GM23338 (cell line): ENCODE data around the gene MRPS6. TPM values are rescaled to one million over a fixed set of nuclear protein-coding genes. Genes with fewer than 3 reads are reported as not detected.
A peak's percentile ranks its signal among the peaks of the same experiment; 100 is the strongest.

Experiments used
- ATAC-seq: fragments of 200-7000 bp; cut with Tn5 transposase; 3 replicates; pipeline ENCODE4 v1.9.1; 2020
- DNase-seq: peaks from one replicate; pipeline ENCODE4 v3.0.0-alpha.2; 2015; ENCODE audit warnings: low spot score
- H2AFZ ChIP-seq: fragments of 200-600 bp; sonication (generic); 2 replicates; pipeline ENCODE4 v1.8.0; 2016; ENCODE audit warnings: antibody characterized with exemption, mild to moderate bottlenecking, moderate library complexity
- H3F3A ChIP-seq: fragments of 200-600 bp; sonication (generic); replicated peaks from 2 replicates; pipeline ENCODE4 v1.8.0; 2017; ENCODE audit warnings: antibody characterized with exemption, mixed run types, low read depth
- H3K27ac ChIP-seq: fragments of 200-600 bp; sonication (generic); 2 replicates; pipeline ENCODE4 v1.6.1; 2016; ENCODE audit warnings: low read depth
- H3K27me3 ChIP-seq: fragments of 200-600 bp; sonication (generic); 2 replicates; pipeline ENCODE4 v1.8.0; 2016; ENCODE audit warnings: mild to moderate bottlenecking, mixed run types, moderate library complexity; ENCODE audit not compliant: insufficient read depth
- H3K36me3 ChIP-seq: fragments of 200-600 bp; sonication (generic); 2 replicates; pipeline ENCODE4 v1.8.0; 2016; ENCODE audit warnings: mild to moderate bottlenecking; ENCODE audit not compliant: insufficient read depth
- H3K4me1 ChIP-seq: fragments of 200-600 bp; sonication (generic); 2 replicates; pipeline ENCODE4 v1.8.0; 2016; ENCODE audit warnings: mild to moderate bottlenecking, moderate library complexity; ENCODE audit not compliant: insufficient read depth
- H3K4me2 ChIP-seq: fragments of 200-600 bp; sonication (generic); 2 replicates; pipeline ENCODE4 v1.7.1; 2017; ENCODE audit warnings: mixed run types
- H3K4me3 ChIP-seq: fragments of 200-600 bp; sonication (generic); 2 replicates; pipeline ENCODE4 v1.6.1; 2016; ENCODE audit warnings: mixed run types
- H3K79me2 ChIP-seq: fragments of 200-600 bp; sonication (generic); replicated peaks from 2 replicates; pipeline ENCODE4 v1.8.0; 2017; ENCODE audit warnings: mild to moderate bottlenecking; ENCODE audit not compliant: insufficient read depth
- H3K9me2 ChIP-seq: fragments of 200-600 bp; sonication (generic); 2 replicates; pipeline ENCODE4 v1.8.0; 2017; ENCODE audit not compliant: insufficient read depth
- H4K20me1 ChIP-seq: fragments of 200-600 bp; sonication (generic); replicated peaks from 2 replicates; pipeline ENCODE4 v1.8.0; 2017; ENCODE audit warnings: mild to moderate bottlenecking; ENCODE audit not compliant: insufficient read depth
- H3K27ac Mint-ChIP-seq: 2 replicates; pipeline ENCODE4 v1.8.0; 2020; ENCODE audit warnings: inconsistent platforms, mild to moderate bottlenecking, moderate library complexity, mixed read lengths
- H3K27me3 Mint-ChIP-seq: 3 replicates; pipeline ENCODE4 v1.8.0; 2022; ENCODE audit warnings: low read depth, mild to moderate bottlenecking, moderate library complexity, mixed read lengths, inconsistent platforms; ENCODE audit not compliant: insufficient read depth, poor library complexity
- H3K36me3 Mint-ChIP-seq: 3 replicates; pipeline ENCODE4 v1.8.0; 2021; ENCODE audit warnings: low read depth, mild to moderate bottlenecking, inconsistent platforms, moderate library complexity, mixed read lengths
- H3K4me1 Mint-ChIP-seq: 3 replicates; pipeline ENCODE4 v1.8.0; 2020; ENCODE audit warnings: mild to moderate bottlenecking, inconsistent platforms, mixed read lengths
- H3K4me3 Mint-ChIP-seq: 3 replicates; pipeline ENCODE4 v1.8.0; 2021; ENCODE audit warnings: moderate library complexity, mild to moderate bottlenecking, inconsistent platforms, mixed read lengths
- H3K9me3 Mint-ChIP-seq: 3 replicates; pipeline ENCODE4 v1.8.0; 2020; ENCODE audit warnings: moderate library complexity, mild to moderate bottlenecking, inconsistent platforms, mixed read lengths
- CREB1 ChIP-seq: fragments of 250-450 bp; sonication (Bioruptor Pico); IDR thresholded peaks from 2 replicates; pipeline ENCODE4 v1.5.0; 2020; ENCODE audit warnings: low read depth, mild to moderate bottlenecking, moderate library complexity
- ETS1 ChIP-seq: IDR thresholded peaks from 2 replicates; pipeline ENCODE4 v1.6.1; 2016; ENCODE audit warnings: antibody characterized with exemption
- EZH2phosphoT487 ChIP-seq: fragments of 200-600 bp; sonication (generic); IDR thresholded peaks from one replicate; pipeline ENCODE4 v1.8.1; 2018; ENCODE audit warnings: antibody characterized with exemption; ENCODE audit not compliant: unreplicated experiment
- NANOG ChIP-seq: IDR thresholded peaks from 2 replicates; pipeline ENCODE4 v1.6.1; 2016; ENCODE audit warnings: antibody characterized with exemption, borderline replicate concordance
- STAT1 ChIP-seq: IDR thresholded peaks from one replicate; pipeline ENCODE4 v1.6.1; 2016; ENCODE audit warnings: antibody characterized with exemption; ENCODE audit not compliant: unreplicated experiment
- ZNF462 ChIP-seq: fragments of 250-450 bp; sonication (Bioruptor Pico); IDR thresholded peaks from 2 replicates; pipeline ENCODE4 v1.5.0; 2020; ENCODE audit warnings: mild to moderate bottlenecking, moderate library complexity
- polyA plus RNA-seq: library from polyadenylated mRNA; unstranded; fragments of >200 nt; fragmentation: Nextera tagmentation; extraction: Ambion mirVana; gene quantifications from 2 replicates; pipeline ENCODE4 v1.2.1, GENCODE V29; 2016
- total RNA-seq: library from RNA; depleted of rRNA; stranded (reverse); fragments of >200 nt; shearing (Covaris generic); gene quantifications from 2 replicates; pipeline ENCODE4 v1.2.3, GENCODE V29; 2014

The MRPS6 gene
- total and polyA plus RNA-seq, 2 experiments from 2014 or later, result 80.5 to 242 TPM

GRCh38 chr21:34128124-34128523, 54.7 kb downstream of the MRPS6 start (continued):
- TF ChIP-seq STAT1, result no peak
- no peak for TF ChIP-seq EZH2phosphoT487
- TF ChIP-seq CREB1 (CRISPR knock-in tag), result no peak

- no peak overlapping the region for H3K4me3 ChIP-seq
- Mint-ChIP-seq H3K4me3 (no peak overlapping the region), H3K9me3 (no peaks in the 10 kb centered on the region), H3K4me1 (peaks cover 71% of the 10 kb centered on the region), H3K27me3 (peaks cover 7% of the 10 kb centered on the region), H3K27ac (peak overlapping the region; percentile 16), H3K36me3 (peaks cover 44% of the 10 kb centered on the region)
- TF ChIP-seq ZNF462 (CRISPR knock-in tag) (no peak), NANOG (no peak), ETS1 (no peak), STAT1 (no peak)
- no peaks in the 10 kb centered on the region for H3K36me3 ChIP-seq
- H2AFZ ChIP-seq, result no peak overlapping the region
- peaks cover 91% of the 10 kb centered on the region for H3K79me2 ChIP-seq
- H3K4me2 ChIP-seq, result peak overlapping the region; percentile 79
- H3K9me2 ChIP-seq, result peaks cover 14% of the 10 kb centered on the region
- H3K27ac ChIP-seq, result peak overlapping the region; percentile 95
- H3K27me3 ChIP-seq, result no peaks in the 10 kb centered on the region
- H4K20me1 ChIP-seq, result peaks cover 15% of the 10 kb centered on the region
- peaks cover 69% of the 10 kb centered on the region for H3K4me1 ChIP-seq
- DNase-seq (no peak), ATAC-seq (peak; percentile 13; the same call in 2 of the 3 replicates)
- peaks cover 13% of the 10 kb centered on the region; the same call in 1 of the 2 replicates for H3F3A ChIP-seq
Observed at GRCh38 chr21:34128674-34129038, 55.3 kb downstream of the MRPS6 start.
